Lower leg skin (tissue), 4 donors: ENCODE measurements around the gene EIF4A2. TPM values are rescaled to one million over a fixed set of nuclear protein-coding genes. Genes with fewer than 3 reads are reported as not detected.

Experiments
- DNase-seq, 2 donors: peaks; one replicate each; pipeline ENCODE4 v3.0.0-alpha.2; 2019; ENCODE audit warnings: low spot score in 2 of 2
- H3K4me3 ChIP-seq: fragments of 200-600 bp; sonication (generic); 2 replicates; pipeline ENCODE4 v1.5.1; 2017; ENCODE audit warnings: mild to moderate bottlenecking, low read depth; ENCODE audit not compliant: poor library complexity, severe bottlenecking
- CTCF ChIP-seq, 3 donors: fragments of 450-650 bp; IDR thresholded peaks; one replicate each; pipeline ENCODE4 v1.5.1; 2016; ENCODE audit warnings: antibody characterized with exemption in 3 of 3, mild to moderate bottlenecking in 3 of 3, moderate library complexity in 2 of 3
- POLR2A ChIP-seq, 2 donors: fragments of 450-650 bp; IDR thresholded peaks; one replicate each; pipeline ENCODE4 v1.6.1; 2016 to 2017; ENCODE audit warnings: antibody characterized with exemption in 2 of 2, mild to moderate bottlenecking in 1 of 2, moderate library complexity in 1 of 2
- WGBS, 2 donors: methylation state at CpG; one replicate each; pipeline ENCODE4 v1.1.5; 2018; 5-methylcytosine and 5-hydroxymethylcytosine counted together
- intact Hi-C: fragments of 100-400 bp; cut with DNase I; formaldehyde crosslinking; loops from one replicate; pipeline ENCODE4 v1.15.0; 2023; ENCODE audit warnings: low total_unique reads
- total RNA-seq, 4 donors: library from RNA; depleted of rRNA; stranded (reverse); fragments of >200 nt; gene quantifications; one replicate each; pipeline ENCODE4 v1.1.0, GENCODE V29; 2016

The EIF4A2 gene
- total RNA-seq, 4 donors from 2014 or later, result 224 to 547 (median 310) TPM

- TF ChIP-seq CTCF (IDR thresholded peaks at IDR 0.05) (no peak), POLR2A (IDR thresholded peaks at IDR 0.05) (no peak)
- intact Hi-C loops, result loop anchor here (10.0 kb wide), 1 partner anchor 209 kb away; the partner anchor contains the start of gene AHSG
- whole genome bisulfite sequencing, 2 donors, result 73 to 77% methylated on average over 2 of the region's 2 CpGs
- DNase-seq, result no peak
- H3K4me3 ChIP-seq, result no peak overlapping the region
These were observed 40.0 kb downstream of the EIF4A2 start for GRCh38 chr3:186823386-186823785.

GRCh38 chr3:186824430-186825139 is 41.2 kb downstream of the EIF4A2 start:
- no peak overlapping the region for H3K4me3 ChIP-seq
- intact Hi-C loops, result loop anchor here (10.0 kb wide), 1 partner anchor 210 kb away; the partner anchor contains the start of gene AHSG
- 36 to 44% methylated on average over 15 to 16 of the region's 18 CpGs for WGBS, 2 donors
- no peak for TF ChIP-seq POLR2A (IDR thresholded peaks at IDR 0.05)
- TF ChIP-seq CTCF (IDR thresholded peaks at IDR 0.05), result no peak
- DNase-seq, result peak in 1 of 2 donors; percentile 83

GRCh38 chr3:186825294-186825821 is 42.0 kb downstream of the EIF4A2 start:
- peak in 1 of 2 donors; percentile 84 for DNase-seq
- H3K4me3 ChIP-seq, result no peak overlapping the region
- TF ChIP-seq CTCF (IDR thresholded peaks at IDR 0.05) (no peak), POLR2A (IDR thresholded peaks at IDR 0.05) (no peak)
- WGBS, 2 donors, result 9 to 19% methylated on average over 23 of the region's 23 CpGs
- intact Hi-C loops, result loop anchor here (10.0 kb wide), 1 partner anchor 211 kb away; the partner anchor contains the start of gene AHSG

GRCh38 chr3:186825872-186826409 is 42.6 kb downstream of the EIF4A2 start:
- intact Hi-C loops, result loop anchor here (10.0 kb wide), 1 partner anchor 211 kb away; the partner anchor contains the start of gene AHSG
- no peak for TF ChIP-seq CTCF (IDR thresholded peaks at IDR 0.05)
- no peak for TF ChIP-seq POLR2A (IDR thresholded peaks at IDR 0.05)
- WGBS, 2 donors, result 26 to 29% methylated on average over 11 of the region's 11 CpGs
- peak in 1 of 2 donors; percentile 64 for DNase-seq
- H3K4me3 ChIP-seq, result no peak overlapping the region

GRCh38 chr3:186826410-186826975 is 43.1 kb downstream of the EIF4A2 start:
- H3K4me3 ChIP-seq, result no peak overlapping the region
- 8 to 9% methylated on average over 12 to 14 of the region's 14 CpGs for WGBS, 2 donors
- peak in 1 of 2 donors; percentile 61 for DNase-seq
- intact Hi-C loops, result loop anchor here (10.0 kb wide), 1 partner anchor 212 kb away; the partner anchor contains the start of gene AHSG
- TF ChIP-seq CTCF (IDR thresholded peaks at IDR 0.05) (no peak), POLR2A (IDR thresholded peaks at IDR 0.05) (no peak)
